H1 (cell line): ENCODE data around the gene ANKRD61. TPM values are rescaled to one million over a fixed set of nuclear protein-coding genes. Genes with fewer than 3 reads are reported as not detected.
A peak's percentile ranks its signal among the peaks of the same experiment; 100 is the strongest.

ENCODE experiments used
- CTCF ChIA-PET: fragments of 300-600 bp; sonication (Branson Sonifier 250); formaldehyde crosslinking; loops from one replicate; lab custom pipeline; 2021; ENCODE audit not compliant: partially characterized antibody; lab: Charles Lee
- POLR2A ChIA-PET: fragments of 300-600 bp; sonication (Branson Sonifier 250); formaldehyde crosslinking; loops from one replicate; lab custom pipeline; 2021; ENCODE audit warnings: inconsistent platforms; ENCODE audit not compliant: partially characterized antibody; lab: Charles Lee
- DNase-seq, 2 experiments: peaks; one replicate each; pipeline versions ENCODE4 v3.0.0 to v3.0.0-alpha.2; 2010 to 2022; ENCODE audit warnings: low spot score in 2 of 2, low read depth in 1 of 2, mixed read lengths in 1 of 2
- FAIRE-seq: peaks from 2 replicates; lab custom pipeline; 2011; peaks lifted over from hg19 to GRCh38; lab: Jason Lieb, UNC
- H2AFZ ChIP-seq: 2 replicates; pipeline ENCODE4 v1.8.1; 2012; ENCODE audit warnings: low read length, inconsistent platforms
- H2AK5ac ChIP-seq: 2 replicates; pipeline ENCODE4 v1.6.1; 2013; ENCODE audit warnings: low read depth, low read length
- H2BK120ac ChIP-seq: replicated peaks from 2 replicates; pipeline ENCODE3; 2013; ENCODE audit warnings: low read depth, low read length, inconsistent platforms
- H2BK12ac ChIP-seq: 2 replicates; pipeline ENCODE4 v1.6.1; 2013; ENCODE audit warnings: low read depth, low read length
- H2BK15ac ChIP-seq: 2 replicates; pipeline ENCODE4 v1.6.1; 2013; ENCODE audit warnings: low read length
- H2BK20ac ChIP-seq: 2 replicates; pipeline ENCODE4 v1.6.1; 2013; ENCODE audit warnings: low read length
- H2BK5ac ChIP-seq: 2 replicates; pipeline ENCODE4 v1.6.1; 2013; ENCODE audit warnings: low read depth, low read length
- H3K14ac ChIP-seq: 2 replicates; pipeline ENCODE4 v1.6.1; 2013; ENCODE audit warnings: inconsistent platforms; ENCODE audit not compliant: insufficient read length
- H3K18ac ChIP-seq: 2 replicates; pipeline ENCODE4 v1.6.1; 2013; ENCODE audit warnings: low read length; ENCODE audit errors: extremely low read depth
- H3K23ac ChIP-seq: 2 replicates; pipeline ENCODE4 v1.6.1; 2013; ENCODE audit warnings: inconsistent platforms; ENCODE audit not compliant: insufficient read length
- H3K23me2 ChIP-seq: 2 replicates; pipeline ENCODE4 v1.6.1; 2013; ENCODE audit warnings: low read depth, low read length
- H3K27ac ChIP-seq: 2 replicates; pipeline ENCODE4 v1.6.1; 2011; ENCODE audit warnings: low read depth, low read length, inconsistent platforms
- H3K27me3 ChIP-seq, 4 experiments: replicated peaks in 1 of 4; 1 replicate in 1 of 4; 2 replicates in 3 of 4; pipeline versions ENCODE4 v1.6.1 to v1.8.1; 2011 to 2013; ENCODE audit warnings: low read length in 3 of 4, mild to moderate bottlenecking in 3 of 4, inconsistent platforms in 2 of 4, mixed read lengths in 2 of 4, moderate library complexity in 1 of 4; ENCODE audit not compliant: control insufficient read depth in 3 of 4, insufficient read depth in 3 of 4; ENCODE audit errors: extremely low read depth in 1 of 4
- H3K36me3 ChIP-seq, 4 experiments: 2 replicates each; pipeline versions ENCODE4 v1.6.1 to v1.8.1; 2011 to 2013; ENCODE audit warnings: mild to moderate bottlenecking in 4 of 4, low read length in 3 of 4, moderate library complexity in 2 of 4, control low read depth in 1 of 4, inconsistent platforms in 1 of 4; ENCODE audit not compliant: insufficient read depth in 4 of 4, control insufficient read depth in 2 of 4
- H3K4ac ChIP-seq: replicated peaks from 2 replicates; pipeline ENCODE3; 2013; ENCODE audit warnings: low read length, low read depth, mixed read lengths, inconsistent platforms; ENCODE audit not compliant: insufficient read length
- H3K4me1 ChIP-seq, 4 experiments: replicated peaks in 1 of 4; 1 replicate in 1 of 4; 2 replicates in 3 of 4; pipeline versions ENCODE4 v1.6.1 to v1.8.1; 2011 to 2013; ENCODE audit warnings: low read length in 3 of 4, inconsistent platforms in 2 of 4, mixed read lengths in 1 of 4; ENCODE audit not compliant: insufficient read depth in 4 of 4, control insufficient read depth in 3 of 4
- H3K4me2 ChIP-seq, 2 experiments: 2 replicates each; pipeline versions ENCODE4 v1.6.1 to v1.8.1; 2011 to 2013; ENCODE audit warnings: low read depth in 2 of 2, low read length in 2 of 2, control low read depth in 1 of 2, inconsistent platforms in 1 of 2, mild to moderate bottlenecking in 1 of 2; ENCODE audit not compliant: insufficient read depth in 1 of 2
- H3K4me3 ChIP-seq, 4 experiments: fragments of 200-600, 300-600 bp in 1 of 4; sonication (generic), shearing (Covaris generic), sonication (Bioruptor Twin) in 1 of 4; 2 replicates each; pipeline versions ENCODE4 v1.5.1 to v1.8.1; 2011 to 2016; ENCODE audit warnings: low read length in 4 of 4, low read depth in 3 of 4, control low read depth in 2 of 4, inconsistent platforms in 2 of 4, mild to moderate bottlenecking in 2 of 4, mixed read lengths in 1 of 4, moderate library complexity in 1 of 4; ENCODE audit not compliant: insufficient read depth in 2 of 4; ENCODE audit errors: extremely low read depth in 1 of 4
- H3K56ac ChIP-seq: replicated peaks from 2 replicates; pipeline ENCODE3; 2013; ENCODE audit warnings: low read depth, mild to moderate bottlenecking, mixed read lengths, low read length, inconsistent platforms; ENCODE audit not compliant: insufficient read length
- H3K79me1 ChIP-seq: 2 replicates; pipeline ENCODE4 v1.6.1; 2013; ENCODE audit warnings: low read depth, low read length, control low read depth
- H3K79me2 ChIP-seq, 2 experiments: 2 replicates each; pipeline versions ENCODE4 v1.6.1 to v1.8.1; 2012 to 2013; ENCODE audit warnings: low read length in 2 of 2, mild to moderate bottlenecking in 2 of 2, inconsistent platforms in 1 of 2; ENCODE audit not compliant: insufficient read depth in 2 of 2, control insufficient read depth in 1 of 2
- H3K9ac ChIP-seq, 4 experiments: replicated peaks in 1 of 4; 1 replicate in 1 of 4; 2 replicates in 3 of 4; pipeline versions ENCODE4 v1.6.1 to v1.8.1; 2011 to 2013; ENCODE audit warnings: low read depth in 3 of 4, low read length in 3 of 4, control low read depth in 2 of 4, mild to moderate bottlenecking in 2 of 4, moderate library complexity in 2 of 4, inconsistent platforms in 1 of 4; ENCODE audit errors: extremely low read depth in 1 of 4
- H3K9me3 ChIP-seq, 2 experiments: 2 replicates each; pipeline versions ENCODE4 v1.6.1 to v1.8.1; 2012 to 2013; ENCODE audit warnings: mild to moderate bottlenecking in 2 of 2, moderate library complexity in 2 of 2, control low read depth in 1 of 2, inconsistent platforms in 1 of 2, low read depth in 1 of 2, low read length in 1 of 2, mixed read lengths in 1 of 2; ENCODE audit not compliant: insufficient read depth in 2 of 2
- H4K20me1 ChIP-seq, 2 experiments: replicated peaks in 1 of 2; 2 replicates each; pipeline versions ENCODE3 to v1.8.1; 2011 to 2013; ENCODE audit warnings: inconsistent platforms in 2 of 2, low read length in 2 of 2, mild to moderate bottlenecking in 1 of 2; ENCODE audit not compliant: insufficient read depth in 2 of 2, control insufficient read depth in 1 of 2
- H4K5ac ChIP-seq: 2 replicates; pipeline ENCODE4 v1.6.1; 2013; ENCODE audit warnings: low read length, low read depth, mixed read lengths, inconsistent platforms; ENCODE audit not compliant: insufficient read length
- H4K8ac ChIP-seq: 2 replicates; pipeline ENCODE4 v1.8.0; 2013; ENCODE audit warnings: mild to moderate bottlenecking, moderate library complexity, low read length, inconsistent platforms; ENCODE audit not compliant: insufficient read depth; ENCODE audit errors: extremely low read depth
- H4K91ac ChIP-seq: replicated peaks from 2 replicates; pipeline ENCODE3; 2013; ENCODE audit warnings: low read length, mixed read lengths, inconsistent platforms; ENCODE audit not compliant: insufficient read length
- CBX8 ChIP-seq: fragments of 300-800, 300-1000 bp; sonication (generic); IDR thresholded peaks from 2 replicates; pipeline ENCODE4 v1.7.1; 2016; ENCODE audit warnings: low read depth, low read length, borderline replicate concordance
- CHD2 ChIP-seq: IDR thresholded peaks from 2 replicates; pipeline ENCODE4 v1.6.1; 2012; ENCODE audit warnings: low read length, improper control_type of control experiment
- HDAC2 ChIP-seq, 2 experiments: fragments of 300-600 bp in 1 of 2; sonication (generic) in 1 of 2; IDR thresholded peaks; 2 replicates each; pipeline ENCODE4 v1.6.1; 2011 to 2012; ENCODE audit warnings: low read depth in 2 of 2, low read length in 2 of 2, mild to moderate bottlenecking in 2 of 2, moderate library complexity in 2 of 2, borderline replicate concordance in 1 of 2, inconsistent platforms in 1 of 2
- JUN ChIP-seq: IDR thresholded peaks from 2 replicates; pipeline ENCODE4 v1.6.1; 2011; ENCODE audit warnings: low read depth, mild to moderate bottlenecking, improper control_type of control experiment, low read length
- JUND ChIP-seq: IDR thresholded peaks from 2 replicates; pipeline ENCODE4 v1.6.1; 2011; ENCODE audit warnings: mild to moderate bottlenecking, improper control_type of control experiment, low read length
- MAFK ChIP-seq: IDR thresholded peaks from 2 replicates; pipeline ENCODE4 v1.6.1; 2012; ENCODE audit warnings: low read depth, mild to moderate bottlenecking, improper control_type of control experiment, low read length
- NANOG ChIP-seq: IDR thresholded peaks from 2 replicates; pipeline ENCODE4 v1.6.1; 2011; ENCODE audit warnings: low read length, low read depth, mild to moderate bottlenecking, inconsistent platforms; ENCODE audit not compliant: insufficient read depth, poor library complexity, severe bottlenecking
- POLR2A ChIP-seq, 2 experiments: IDR thresholded peaks; 1 replicate in 1 of 2; 2 replicates in 1 of 2; pipeline ENCODE4 v1.6.1; 2011; ENCODE audit warnings: low read depth in 2 of 2, low read length in 2 of 2, mild to moderate bottlenecking in 2 of 2; ENCODE audit errors: control extremely low read depth in 1 of 2
- POLR2AphosphoS5 ChIP-seq: IDR thresholded peaks from 2 replicates; pipeline ENCODE4 v1.6.1; 2011; ENCODE audit warnings: low read depth, low read length
- SP4 ChIP-seq: IDR thresholded peaks from 2 replicates; pipeline ENCODE4 v1.6.1; 2012; ENCODE audit warnings: low read length, inconsistent platforms
- TAF1 ChIP-seq: IDR thresholded peaks from 2 replicates; pipeline ENCODE4 v1.6.1; 2011; ENCODE audit warnings: mild to moderate bottlenecking, low read depth, low read length
- ZNF274 ChIP-seq: IDR thresholded peaks from 2 replicates; pipeline ENCODE4 v1.7.0; 2012; ENCODE audit warnings: low read length, borderline replicate concordance; ENCODE audit errors: extremely low read depth
- WGBS, 2 experiments: shearing (Covaris generic) in 1 of 2; methylation state at CpG; one replicate each; pipeline versions ENCODE4 v1.1.6 to v1.1.7; 2013 to 2015; ENCODE audit warnings: low lambda C conversion rate in 2 of 2, mixed read lengths in 2 of 2, inconsistent platforms in 1 of 2, low coverage in 1 of 2, missing lambda C conversion rate in 1 of 2; ENCODE audit not compliant: insufficient replicate concordance in 2 of 2, insufficient coverage in 1 of 2, insufficient read length in 1 of 2; ENCODE audit errors: extremely low coverage in 1 of 2, missing lambda C conversion rate in 1 of 2; 5-methylcytosine and 5-hydroxymethylcytosine counted together
- polyA plus RNA-seq, 7 experiments: library from polyadenylated mRNA; depleted of rRNA in 3 of 7; stranded (reverse) in 5 of 7; unstranded in 2 of 7; fragments of >200 nt in 5 of 7; fragments of 200-250 nt in 2 of 7; gene quantifications; 1 replicate in 5 of 7; 2 replicates in 1 of 7; 4 replicates in 1 of 7; pipeline versions ENCODE4 v1.2.1 to v1.2.3, GENCODE V29; 2011 to 2013; ENCODE audit warnings: missing spikeins in 2 of 7, mixed read lengths in 2 of 7
- total RNA-seq: library from RNA; stranded (reverse); fragmentation: NEBNext Ultra II Directional; extraction: Animal tissue kit (Norgen Biotek cat#: 25700); gene quantifications from 2 replicates; pipeline ENCODE4 v1.2.1, GENCODE V29; 2021
- TF ChIP-seq, protein P1 (sequence below): IDR thresholded peaks from 2 replicates; pipeline ENCODE4 v1.6.1; 2012; ENCODE audit warnings: low read length, inconsistent platforms

Gene ANKRD61
- total and polyA plus RNA-seq, 2 of the 8 experiments (the other 6 are each of a cell fraction or from before 2014, with no cell fraction given), result 0.23 to 0.32 TPM

- Histone ChIP-seq H3K27ac (no peak overlapping the region), H4K5ac (no peak overlapping the region), H3K79me2 (peaks cover 0 to 2% of the 10 kb centered on the region in 2 experiments; a peak in 1 of 4 replicates), H3K9ac (no peak overlapping the region), H4K20me1 (peaks cover 7 to 13% of the 10 kb centered on the region in 2 experiments), H3K27me3 (no peaks in the 10 kb centered on the region), H3K4me3 (no peak overlapping the region), H3K79me1 (no peaks in the 10 kb centered on the region), H3K18ac (no peak overlapping the region), H3K4ac (no peak overlapping the region), H4K8ac (no peak overlapping the region), H4K91ac (no peak overlapping the region), H3K4me1 (no peaks in the 10 kb centered on the region), H2BK5ac (no peak overlapping the region), H3K4me2 (no peak overlapping the region), H3K9me3 (no peaks in the 10 kb centered on the region), H2BK20ac (no peak overlapping the region), H2BK15ac (no peak overlapping the region), H3K14ac (no peak overlapping the region), H2AK5ac (no peak overlapping the region), H2BK120ac (no peak overlapping the region), H2BK12ac (no peak overlapping the region), H3K23me2 (no peaks in the 10 kb centered on the region), H3K36me3 (peaks cover 37 to 96% (median 79%) of the 10 kb centered on the region in 4 experiments), H3K56ac (no peak overlapping the region), H2AFZ (no peak overlapping the region), H3K23ac (no peak overlapping the region)
- ChIA-PET POLR2A (interaction anchor here (0.5 to 6.7 kb wide), 7 partner anchors 12 to 548 kb away, joined by 3 to 66 read pairs (median 3); partner anchors contain the start of genes AIMP2 and PMS2), CTCF (no interaction called here)
- 93% methylated on average over 3 of the region's 3 CpGs; no CpG with 5 or more reads in 1 of the 2 experiments for WGBS, 2 experiments
- FAIRE-seq (no peak), DNase-seq (no peak)
- TF ChIP-seq, protein P1, sequence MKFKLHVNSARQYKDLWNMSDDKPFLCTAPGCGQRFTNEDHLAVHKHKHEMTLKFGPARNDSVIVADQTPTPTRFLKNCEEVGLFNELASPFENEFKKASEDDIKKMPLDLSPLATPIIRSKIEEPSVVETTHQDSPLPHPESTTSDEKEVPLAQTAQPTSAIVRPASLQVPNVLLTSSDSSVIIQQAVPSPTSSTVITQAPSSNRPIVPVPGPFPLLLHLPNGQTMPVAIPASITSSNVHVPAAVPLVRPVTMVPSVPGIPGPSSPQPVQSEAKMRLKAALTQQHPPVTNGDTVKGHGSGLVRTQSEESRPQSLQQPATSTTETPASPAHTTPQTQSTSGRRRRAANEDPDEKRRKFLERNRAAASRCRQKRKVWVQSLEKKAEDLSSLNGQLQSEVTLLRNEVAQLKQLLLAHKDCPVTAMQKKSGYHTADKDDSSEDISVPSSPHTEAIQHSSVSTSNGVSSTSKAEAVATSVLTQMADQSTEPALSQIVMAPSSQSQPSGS, result no peak
- peak in 1 of 2 experiments; percentile 2; a peak in 1 of 3 replicates for TF ChIP-seq POLR2A (IDR thresholded peaks at IDR 0.05; ENCODE audit: control extremely low read depth in 1 of 2, low read depth in 2 of 2, low read length in 2 of 2)
- no peak for TF ChIP-seq CBX8
- peak; percentile 27; the same call in 1 of the 2 replicates for TF ChIP-seq POLR2AphosphoS5
- no peak for TF ChIP-seq NANOG
- TF ChIP-seq JUN, result no peak
- no peak for TF ChIP-seq SP4
- no peak for TF ChIP-seq TAF1
- TF ChIP-seq ZNF274, result no peak
- no peak for TF ChIP-seq JUND
- TF ChIP-seq CHD2, result no peak
- no peak for TF ChIP-seq HDAC2 (IDR thresholded peaks at IDR 0.05; ENCODE audit: borderline replicate concordance in 1 of 2, low read depth in 2 of 2, low read length in 2 of 2)
- TF ChIP-seq MAFK, result no peak
These were observed 8.5 kb upstream of the ANKRD61 start for GRCh38 chr7:6022707-6023106.
